BE2C (cell line): ENCODE results near the gene EEF2K.

Experiments
- DNase-seq: peaks from one replicate; pipeline ENCODE4 v3.0.0-alpha.2; 2020
- H3K27me3 ChIP-seq: fragments of 250-450 bp; sonication (Bioruptor Pico); 2 replicates; pipeline ENCODE4 v1.5.1; 2020; ENCODE audit warnings: mild to moderate bottlenecking
- H3K36me3 ChIP-seq: fragments of 250-450 bp; sonication (Bioruptor Pico); 2 replicates; pipeline ENCODE4 v1.5.1; 2020; ENCODE audit warnings: mild to moderate bottlenecking
- H3K4me1 ChIP-seq: fragments of 250-450 bp; sonication (Bioruptor Pico); 2 replicates; pipeline ENCODE4 v1.5.1; 2020
- H3K4me3 ChIP-seq: 2 replicates; pipeline ENCODE4 v1.5.1; 2011; ENCODE audit warnings: low read depth, low read length
- H3K9me3 ChIP-seq: fragments of 250-450 bp; sonication (Bioruptor Pico); 2 replicates; pipeline ENCODE4 v1.5.1; 2020
- CTCF ChIP-seq: IDR thresholded peaks from 2 replicates; pipeline ENCODE4 v1.5.1; 2012; ENCODE audit warnings: mild to moderate bottlenecking, low read depth, low read length

EEF2K gene

GRCh38 chr16:22232277-22233036 is 26.4 kb downstream of the EEF2K start:
- H3K9me3 ChIP-seq: no peaks in the 10 kb centered on the region
- peaks cover 27% of the 10 kb centered on the region for H3K36me3 ChIP-seq
- H3K27me3 ChIP-seq: no peaks in the 10 kb centered on the region
- TF ChIP-seq CTCF: no peak
- no peak for DNase-seq
- H3K4me3 ChIP-seq: no peak overlapping the region
- no peaks in the 10 kb centered on the region for H3K4me1 ChIP-seq

- no peak for DNase-seq
- H3K9me3 ChIP-seq: no peaks in the 10 kb centered on the region
- H3K36me3 ChIP-seq: peaks cover 29% of the 10 kb centered on the region
- H3K4me1 ChIP-seq: no peaks in the 10 kb centered on the region
- no peak overlapping the region for H3K4me3 ChIP-seq
- no peak for TF ChIP-seq CTCF
- no peaks in the 10 kb centered on the region for H3K27me3 ChIP-seq
These were observed 26.9 kb downstream of the EEF2K start for GRCh38 chr16:22233037-22233372.

GRCh38 chr16:22235839-22236745 is 30.0 kb downstream of the EEF2K start:
- Histone ChIP-seq H3K4me1 (no peaks in the 10 kb centered on the region), H3K36me3 (peaks cover 29% of the 10 kb centered on the region), H3K9me3 (no peaks in the 10 kb centered on the region), H3K4me3 (no peak overlapping the region), H3K27me3 (no peaks in the 10 kb centered on the region)
- no peak for TF ChIP-seq CTCF
- DNase-seq: no peak

- no peak overlapping the region for H3K4me3 ChIP-seq
- H3K9me3 ChIP-seq: no peaks in the 10 kb centered on the region
- no peak for TF ChIP-seq CTCF
- no peak for DNase-seq
- H3K4me1 ChIP-seq: no peaks in the 10 kb centered on the region
- peaks cover 9% of the 10 kb centered on the region for H3K36me3 ChIP-seq
- no peaks in the 10 kb centered on the region for H3K27me3 ChIP-seq
These were observed 33.2 kb downstream of the EEF2K start for GRCh38 chr16:22239131-22239805.

- H3K27me3 ChIP-seq: no peaks in the 10 kb centered on the region
- H3K36me3 ChIP-seq: peaks cover 16% of the 10 kb centered on the region
- DNase-seq: no peak
- no peak overlapping the region for H3K4me3 ChIP-seq
- H3K9me3 ChIP-seq: no peaks in the 10 kb centered on the region
- no peak for TF ChIP-seq CTCF
- no peaks in the 10 kb centered on the region for H3K4me1 ChIP-seq
These were observed 34.1 kb downstream of the EEF2K start for GRCh38 chr16:22240023-22240710.
